Measurements from ENCODE around the gene USP40. TPM values are rescaled to one million over a fixed set of nuclear protein-coding genes. Genes with fewer than 3 reads are reported as not detected.
"Not testable (repeated sequence)": the region's sequence is repeated elsewhere in the genome, so short reads cannot be mapped to it uniquely, and the experiment has no call there.

USP40 gene
- total RNA-seq, 4 donors from 2014 or later = 18.7 to 32.8 (median 23.0) TPM

DNA sequence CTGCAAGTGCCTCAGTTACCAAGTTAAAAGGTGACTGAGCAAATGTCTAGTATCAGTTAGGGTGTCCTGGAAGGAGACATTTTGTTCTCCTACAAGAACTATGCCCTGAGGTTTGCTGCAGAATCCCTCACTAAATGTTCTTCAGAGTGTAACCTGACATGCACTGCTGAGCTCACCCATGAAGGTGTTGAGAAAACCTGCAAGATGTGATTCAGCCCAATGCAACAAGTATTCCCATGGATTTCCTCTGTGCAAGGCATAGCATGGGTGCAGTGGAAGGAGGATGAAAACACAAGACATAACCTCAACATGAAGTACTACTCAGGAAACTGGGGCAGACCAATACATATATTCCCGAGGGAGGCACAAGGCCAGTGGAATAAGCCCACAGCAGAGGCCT, 35.5 kb upstream of the USP40 start:
- Histone ChIP-seq H3K4me3 (no peak overlapping the region), H3K27me3 (peaks cover 0 to 10% (median 0%) of the 10 kb centered on the region in 4 donors), H3K36me3 (no peaks in the 10 kb centered on the region), H3K9me3 (peaks cover 0 to 6% (median 0%) of the 10 kb centered on the region in 3 donors), H3K4me1 (peaks cover 0 to 12% (median 0%) of the 10 kb centered on the region in 3 donors), H3K27ac (no peak overlapping the region)
- intact Hi-C loops (cut with DNase I) = no loop called here
- no peak for DNase-seq
- TF ChIP-seq, protein P1, sequence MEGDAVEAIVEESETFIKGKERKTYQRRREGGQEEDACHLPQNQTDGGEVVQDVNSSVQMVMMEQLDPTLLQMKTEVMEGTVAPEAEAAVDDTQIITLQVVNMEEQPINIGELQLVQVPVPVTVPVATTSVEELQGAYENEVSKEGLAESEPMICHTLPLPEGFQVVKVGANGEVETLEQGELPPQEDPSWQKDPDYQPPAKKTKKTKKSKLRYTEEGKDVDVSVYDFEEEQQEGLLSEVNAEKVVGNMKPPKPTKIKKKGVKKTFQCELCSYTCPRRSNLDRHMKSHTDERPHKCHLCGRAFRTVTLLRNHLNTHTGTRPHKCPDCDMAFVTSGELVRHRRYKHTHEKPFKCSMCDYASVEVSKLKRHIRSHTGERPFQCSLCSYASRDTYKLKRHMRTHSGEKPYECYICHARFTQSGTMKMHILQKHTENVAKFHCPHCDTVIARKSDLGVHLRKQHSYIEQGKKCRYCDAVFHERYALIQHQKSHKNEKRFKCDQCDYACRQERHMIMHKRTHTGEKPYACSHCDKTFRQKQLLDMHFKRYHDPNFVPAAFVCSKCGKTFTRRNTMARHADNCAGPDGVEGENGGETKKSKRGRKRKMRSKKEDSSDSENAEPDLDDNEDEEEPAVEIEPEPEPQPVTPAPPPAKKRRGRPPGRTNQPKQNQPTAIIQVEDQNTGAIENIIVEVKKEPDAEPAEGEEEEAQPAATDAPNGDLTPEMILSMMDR (IDR thresholded peaks at IDR 0.05) = no peak
- TF ChIP-seq POLR2A (IDR thresholded peaks at IDR 0.05) = no peak
- 89 to 92% methylated on average over 1 of the region's 1 CpG for WGBS, 2 donors

DNA sequence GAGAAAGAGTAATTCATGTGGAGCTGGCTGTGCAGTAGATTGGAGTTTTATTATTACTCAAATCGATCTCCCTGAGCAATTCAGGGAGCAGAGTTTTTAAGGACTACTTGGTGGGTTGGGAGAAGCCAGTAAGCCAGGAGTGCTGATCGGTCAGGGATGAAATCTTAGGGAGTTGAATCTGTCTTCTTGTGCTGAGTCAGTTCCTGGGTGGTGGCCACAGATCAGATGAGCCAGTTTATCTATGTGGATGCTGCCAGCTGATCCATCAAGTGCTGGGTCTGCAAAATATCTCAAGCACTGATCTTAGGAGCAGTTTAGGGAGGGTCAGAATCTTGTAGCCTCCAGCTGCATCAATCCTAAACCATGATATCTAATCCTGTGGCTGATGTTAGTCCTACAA, 33.8 kb upstream of the USP40 start:
- peaks cover 0 to 6% (median 0%) of the 10 kb centered on the region in 3 donors for H3K9me3 ChIP-seq
- peaks cover 0 to 26% (median 0%) of the 10 kb centered on the region in 3 donors for H3K4me1 ChIP-seq
- WGBS, 2 donors = 38 to 83% methylated on average over 2 of the region's 2 CpGs
- no peak overlapping the region for H3K4me3 ChIP-seq
- TF ChIP-seq POLR2A (IDR thresholded peaks at IDR 0.05) = no peak
- TF ChIP-seq, protein P1 (IDR thresholded peaks at IDR 0.05) = no peak
- intact Hi-C loops (cut with DNase I) = no loop called here
- H3K27ac ChIP-seq = no peak overlapping the region
- DNase-seq = no peak
- no peaks in the 10 kb centered on the region for H3K36me3 ChIP-seq
- H3K27me3 ChIP-seq = peaks cover 0 to 10% (median 0%) of the 10 kb centered on the region in 4 donors

DNA sequence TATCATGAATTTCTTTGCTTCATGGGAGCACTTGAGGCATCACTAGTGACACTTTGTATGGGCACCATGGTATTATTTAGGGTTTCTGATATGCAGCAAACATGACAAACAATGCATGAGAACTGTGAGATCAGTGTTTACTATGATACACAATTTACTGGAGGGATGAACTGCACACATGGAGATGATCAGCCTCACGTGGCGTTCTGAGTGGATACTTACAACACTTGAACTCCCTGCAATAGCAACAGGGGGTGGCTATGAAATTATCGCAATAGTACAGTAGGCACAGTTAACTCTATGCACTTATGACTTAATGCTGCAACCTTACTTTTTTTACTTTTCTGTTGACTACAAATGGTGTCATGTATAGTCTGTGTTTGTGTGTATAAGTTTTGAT, 32.4 kb upstream of the USP40 start:
- Histone ChIP-seq H3K9me3 (peaks cover 0 to 6% (median 0%) of the 10 kb centered on the region in 3 donors), H3K36me3 (no peaks in the 10 kb centered on the region), H3K27me3 (peaks cover 0 to 10% (median 0%) of the 10 kb centered on the region in 4 donors), H3K27ac (no peak overlapping the region), H3K4me3 (no peak overlapping the region), H3K4me1 (peaks cover 0 to 26% (median 0%) of the 10 kb centered on the region in 3 donors)
- WGBS, 2 donors = 86 to 96% methylated on average over 3 of the region's 3 CpGs
- no peak for TF ChIP-seq POLR2A (IDR thresholded peaks at IDR 0.05)
- TF ChIP-seq, protein P1 (IDR thresholded peaks at IDR 0.05) = no peak
- intact Hi-C loops (cut with DNase I) = no loop called here
- no peak for DNase-seq

DNA sequence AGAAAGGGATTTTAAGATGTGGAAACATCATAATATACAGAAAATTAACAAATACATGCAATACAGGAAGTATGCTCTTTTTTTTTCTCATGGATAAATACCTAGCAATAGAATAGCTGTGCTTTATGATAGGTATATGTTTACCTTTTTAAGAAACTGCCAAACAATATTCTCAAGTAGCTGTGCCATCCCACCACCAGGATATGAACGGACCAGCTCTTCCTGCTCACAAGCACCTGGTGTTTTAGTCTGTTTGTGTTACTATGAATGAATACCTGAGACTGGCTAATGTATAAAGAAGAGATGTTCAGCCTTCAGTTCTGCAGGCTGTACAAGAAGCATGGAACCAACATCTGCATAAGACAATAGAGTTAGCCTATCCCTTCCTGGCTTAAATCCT, 30.9 kb upstream of the USP40 start:
- Histone ChIP-seq H3K27ac (no peak overlapping the region), H3K36me3 (no peaks in the 10 kb centered on the region), H3K9me3 (peaks cover 0 to under 1% (median 0%) of the 10 kb centered on the region in 3 donors), H3K27me3 (peaks cover 0 to 4% (median 0%) of the 10 kb centered on the region in 4 donors), H3K4me1 (peaks cover 0 to 26% (median 0%) of the 10 kb centered on the region in 3 donors), H3K4me3 (no peak overlapping the region)
- DNase-seq = no peak
- WGBS, 2 donors = 50 to 56% methylated on average over 1 of the region's 1 CpG
- TF ChIP-seq, protein P1 (IDR thresholded peaks at IDR 0.05) = no peak
- no peak for TF ChIP-seq POLR2A (IDR thresholded peaks at IDR 0.05)
- intact Hi-C loops (cut with DNase I) = no loop called here

DNA sequence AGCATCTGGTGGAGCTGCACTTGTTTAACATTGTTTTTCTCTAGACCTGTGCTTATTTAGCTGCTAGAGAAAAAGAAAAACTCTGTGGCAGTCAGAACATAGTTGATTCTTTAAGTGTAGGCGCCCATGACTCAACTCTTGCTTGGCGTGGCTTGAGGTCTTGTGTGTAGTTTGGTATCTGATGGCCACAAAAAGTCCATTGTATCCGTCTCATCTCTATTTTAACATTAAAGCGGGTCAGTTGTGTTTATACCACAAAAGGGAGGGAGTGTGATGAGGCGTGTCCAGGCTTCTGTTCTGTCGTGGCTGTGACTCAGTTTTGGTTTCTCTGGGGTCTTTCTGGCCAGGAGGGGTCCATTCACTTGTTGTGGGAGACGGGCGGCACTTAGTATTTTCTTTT, 26.6 kb upstream of the USP40 start:
- no peaks in the 10 kb centered on the region for H3K36me3 ChIP-seq
- no peak overlapping the region for H3K4me3 ChIP-seq
- no peaks in the 10 kb centered on the region for H3K9me3 ChIP-seq
- TF ChIP-seq POLR2A (IDR thresholded peaks at IDR 0.05) = no peak
- TF ChIP-seq, protein P1 (IDR thresholded peaks at IDR 0.05) = no peak
- DNase-seq = no peak
- WGBS, 2 donors = 73 to 86% methylated on average over 8 of the region's 8 CpGs
- H3K27ac ChIP-seq = no peak overlapping the region
- peaks cover 0 to 25% (median 0%) of the 10 kb centered on the region in 3 donors for H3K4me1 ChIP-seq
- intact Hi-C loops (cut with DNase I) = no loop called here
- no peaks in the 10 kb centered on the region for H3K27me3 ChIP-seq

DNA sequence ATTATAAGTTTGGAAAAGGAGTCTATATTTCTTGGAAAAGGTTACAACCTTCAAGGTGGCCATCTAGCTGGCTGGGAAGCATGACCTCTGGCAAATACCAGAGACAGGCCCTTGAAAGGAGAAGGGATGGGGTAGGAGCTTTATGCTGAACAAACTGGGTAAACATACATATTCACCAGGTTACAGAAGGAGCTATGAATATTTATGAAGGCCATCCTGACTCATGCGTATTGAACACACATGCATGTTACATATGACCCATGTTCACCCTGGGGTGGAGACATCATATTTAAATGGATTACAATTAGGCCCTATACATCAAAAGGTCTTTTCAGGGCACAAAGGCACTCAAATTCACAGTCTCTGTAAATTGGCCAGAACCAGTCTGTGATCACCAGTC, 26.1 kb upstream of the USP40 start:
- peaks cover 0 to 20% (median 0%) of the 10 kb centered on the region in 3 donors for H3K4me1 ChIP-seq
- H3K9me3 ChIP-seq; H3K36me3 ChIP-seq; H3K27me3 ChIP-seq; DNase-seq; intact Hi-C loops (cut with DNase I); H3K27ac ChIP-seq; H3K4me3 ChIP-seq: not testable (repeated sequence)
- 100% methylated on average over 1 of the region's 1 CpG for WGBS, 2 donors
